A549 (cell line): Measurements from ENCODE around the gene NAP1L4. TPM values are rescaled to one million over a fixed set of nuclear protein-coding genes. Genes with fewer than 3 reads are reported as not detected.

ENCODE experiments used
- ATAC-seq, 2 experiments: fragments of 200-7000 bp in 1 of 2; fragments of >200 bp in 1 of 2; cut with Nextera tagmentation in 1 of 2; cut with Tn5 transposase in 1 of 2; 3 replicates each; pipeline versions ENCODE4 v1.8.0 to v1.9.1; 2018 to 2020; ENCODE audit warnings: mild to moderate bottlenecking in 1 of 2, moderate library complexity in 1 of 2
- CTCF ChIA-PET: fragments of 300-600 bp; sonication (Branson Sonifier 250); formaldehyde crosslinking; extraction: SDS; loops from one replicate; lab custom pipeline; 2021; ENCODE audit warnings: antibody characterized with exemption, inconsistent platforms; lab: Yijun Ruan, JAX
- POLR2A ChIA-PET: fragments of 350-600 bp; formaldehyde crosslinking; extraction: SDS; loops from one replicate; lab custom pipeline; 2021; ENCODE audit warnings: antibody characterized with exemption, inconsistent platforms; lab: Yijun Ruan, JAX
- DNase-seq, 2 experiments: peaks; one replicate each; pipeline versions ENCODE4 v3.0.0 to v3.0.0-alpha.2; 2011 to 2016; ENCODE audit warnings: low read depth in 1 of 2, low spot score in 1 of 2
- FAIRE-seq: peaks from 2 replicates; lab custom pipeline; 2011; peaks lifted over from hg19 to GRCh38; lab: Jason Lieb, UNC
- H3K27ac ChIP-seq, 2 experiments: fragments of >200 bp; sonication (Bioruptor Twin); formaldehyde crosslinking; 3 replicates each; pipeline ENCODE4 v1.5.1; 2016 to 2017
- H3K4me1 ChIP-seq: fragments of >200 bp; sonication (Bioruptor Twin); formaldehyde crosslinking; 3 replicates; pipeline ENCODE4 v1.6.1; 2016
- H3K4me2 ChIP-seq: fragments of >200 bp; sonication (Bioruptor Twin); formaldehyde crosslinking; 3 replicates; pipeline ENCODE4 v1.6.1; 2016
- H3K4me3 ChIP-seq: fragments of >200 bp; sonication (Bioruptor Twin); formaldehyde crosslinking; 3 replicates; pipeline ENCODE4 v1.5.1; 2016
- H3K9me3 ChIP-seq: fragments of >200 bp; sonication (Bioruptor Twin); formaldehyde crosslinking; 3 replicates; pipeline ENCODE4 v1.6.1; 2016
- CBX2 ChIP-seq: fragments of 200-600 bp; sonication (generic); IDR thresholded peaks from 2 replicates; pipeline ENCODE4 v1.6.1; 2016; ENCODE audit warnings: low read depth, mild to moderate bottlenecking, borderline replicate concordance
- CBX8 ChIP-seq: fragments of 200-600 bp; sonication (generic); IDR thresholded peaks from 2 replicates; pipeline ENCODE4 v1.6.1; 2016
- CEBPB ChIP-seq, 2 experiments: fragments of >200 bp in 1 of 2; sonication (Bioruptor Twin) in 1 of 2; formaldehyde crosslinking in 1 of 2; IDR thresholded peaks; 2 replicates each; pipeline ENCODE4 v1.6.1; 2012 to 2016
- EHF ChIP-seq: fragments of 250-450 bp; sonication (Bioruptor Pico); IDR thresholded peaks from 2 replicates; pipeline ENCODE4 v1.5.0; 2020; ENCODE audit warnings: mild to moderate bottlenecking
- EHMT2 ChIP-seq: fragments of 200-600 bp; sonication (generic); IDR thresholded peaks from 2 replicates; pipeline ENCODE4 v1.6.1; 2016; ENCODE audit warnings: antibody characterized with exemption, low read depth, mild to moderate bottlenecking, moderate library complexity
- ESRRA ChIP-seq: fragments of 150-350 bp; IDR thresholded peaks from 2 replicates; pipeline ENCODE4 v1.6.1; 2014; ENCODE audit warnings: mild to moderate bottlenecking, low read length, borderline replicate concordance
- FOSL2 ChIP-seq, 2 experiments: fragments of 450-650 bp in 1 of 2; fragments of >200 bp in 1 of 2; sonication (Bioruptor Twin) in 1 of 2; formaldehyde crosslinking; IDR thresholded peaks; 2 replicates each; pipeline versions ENCODE4 v1.5.0 to v1.6.1; 2016 to 2020; ENCODE audit warnings: mild to moderate bottlenecking in 1 of 2, moderate library complexity in 1 of 2
- GATA3 ChIP-seq: IDR thresholded peaks from 2 replicates; pipeline ENCODE4 v1.6.1; 2012; ENCODE audit warnings: borderline replicate concordance
- HEYL ChIP-seq: fragments of 250-450 bp; sonication (Bioruptor Pico); IDR thresholded peaks from 2 replicates; pipeline ENCODE4 v1.8.0; 2021; ENCODE audit warnings: mild to moderate bottlenecking, moderate library complexity
- HOXA7 ChIP-seq: fragments of 250-450 bp; sonication (Bioruptor Pico); IDR thresholded peaks from 2 replicates; pipeline ENCODE4 v1.5.0; 2020; ENCODE audit warnings: mild to moderate bottlenecking, moderate library complexity
- HOXB13 ChIP-seq: fragments of 250-450 bp; sonication (Bioruptor Pico); IDR thresholded peaks from 2 replicates; pipeline ENCODE4 v1.5.0; 2020; ENCODE audit warnings: low read depth, mild to moderate bottlenecking, moderate library complexity
- KDM1A ChIP-seq: fragments of 200-600 bp; sonication (generic); IDR thresholded peaks from 2 replicates; pipeline ENCODE4 v1.6.1; 2016; ENCODE audit warnings: low read depth, mild to moderate bottlenecking
- KDM5A ChIP-seq: fragments of 200-600 bp; sonication (generic); IDR thresholded peaks from 2 replicates; pipeline ENCODE4 v1.6.1; 2016; ENCODE audit warnings: antibody characterized with exemption, mild to moderate bottlenecking
- MAFK ChIP-seq: fragments of 450-650 bp; IDR thresholded peaks from 2 replicates; pipeline ENCODE4 v1.6.1; 2014; ENCODE audit not compliant: partially characterized antibody
- MYC ChIP-seq: IDR thresholded peaks from 2 replicates; pipeline ENCODE4 v1.6.1; 2012; ENCODE audit warnings: mild to moderate bottlenecking, inconsistent platforms, low read length, improper control_type of control experiment, borderline replicate concordance
- NR3C1 ChIP-seq: fragments of >200 bp; sonication (Bioruptor Twin); formaldehyde crosslinking; IDR thresholded peaks from 3 replicates; pipeline ENCODE4 v1.6.1; 2017
- RCOR1 ChIP-seq: fragments of 150-350 bp; IDR thresholded peaks from 2 replicates; pipeline ENCODE4 v1.6.1; 2014; ENCODE audit warnings: antibody characterized with exemption, low read length, low read depth
- SMC3 ChIP-seq: fragments of >200 bp; sonication (Bioruptor Twin); formaldehyde crosslinking; IDR thresholded peaks from 3 replicates; pipeline ENCODE4 v1.6.1; 2018; ENCODE audit warnings: inconsistent platforms
- SREBF2 ChIP-seq: fragments of 450-650 bp; IDR thresholded peaks from 2 replicates; pipeline ENCODE4 v1.6.1; 2014; ENCODE audit warnings: mild to moderate bottlenecking, moderate library complexity
- TP53 ChIP-seq: fragments of 250-450 bp; sonication (Bioruptor Pico); IDR thresholded peaks from 2 replicates; pipeline ENCODE4 v1.5.0; 2021; ENCODE audit warnings: mild to moderate bottlenecking, moderate library complexity
- ZC3H11A ChIP-seq: fragments of 450-650 bp; IDR thresholded peaks from 2 replicates; pipeline ENCODE4 v1.6.1; 2014; ENCODE audit warnings: antibody characterized with exemption, mild to moderate bottlenecking
- ZFP36 ChIP-seq: fragments of 450-650 bp; IDR thresholded peaks from 2 replicates; pipeline ENCODE4 v1.6.1; 2014; ENCODE audit warnings: borderline replicate concordance; ENCODE audit not compliant: partially characterized antibody
- ZNF302 ChIP-seq: fragments of 250-450 bp; sonication (Bioruptor Pico); IDR thresholded peaks from 2 replicates; pipeline ENCODE4 v1.9.0; 2021; ENCODE audit warnings: inconsistent platforms, mild to moderate bottlenecking, moderate library complexity
- WGBS: methylation state at CpG from one replicate; pipeline ENCODE4 v1.1.6; 2017; ENCODE audit errors: missing lambda C conversion rate; 5-methylcytosine and 5-hydroxymethylcytosine counted together
- polyA plus RNA-seq, 4 experiments: library from polyadenylated mRNA; depleted of rRNA in 3 of 4; stranded (reverse); fragments of >200 nt; fragmentation: RNase III in 1 of 4; extraction: RNeasy Plus Mini Kit Qiagen cat#74134 plus additional on column Dnase treatment in 1 of 4; gene quantifications; 2 replicates in 3 of 4; 3 replicates in 1 of 4; pipeline ENCODE4 v1.2.3, GENCODE V29; 2011 to 2017
- TF ChIP-seq, protein P1 (sequence below): IDR thresholded peaks from 2 replicates; pipeline ENCODE4 v1.6.1; 2012; ENCODE audit warnings: low read depth, borderline replicate concordance
- TF ChIP-seq, protein P2 (sequence below): fragments of 250-450 bp; sonication (Bioruptor Pico); IDR thresholded peaks from 2 replicates; pipeline ENCODE4 v1.5.0; 2021; ENCODE audit warnings: mild to moderate bottlenecking, moderate library complexity, borderline replicate concordance
- TF ChIP-seq, protein P3 (sequence below): fragments of 250-450 bp; sonication (Bioruptor Pico); IDR thresholded peaks from 2 replicates; pipeline ENCODE4 v1.5.0; 2020; ENCODE audit warnings: low read depth, mild to moderate bottlenecking, moderate library complexity

The NAP1L4 gene
- polyA plus RNA-seq, 2 of the 4 experiments (the other 2 are of a cell fraction), result 132 to 148 TPM

DNA sequence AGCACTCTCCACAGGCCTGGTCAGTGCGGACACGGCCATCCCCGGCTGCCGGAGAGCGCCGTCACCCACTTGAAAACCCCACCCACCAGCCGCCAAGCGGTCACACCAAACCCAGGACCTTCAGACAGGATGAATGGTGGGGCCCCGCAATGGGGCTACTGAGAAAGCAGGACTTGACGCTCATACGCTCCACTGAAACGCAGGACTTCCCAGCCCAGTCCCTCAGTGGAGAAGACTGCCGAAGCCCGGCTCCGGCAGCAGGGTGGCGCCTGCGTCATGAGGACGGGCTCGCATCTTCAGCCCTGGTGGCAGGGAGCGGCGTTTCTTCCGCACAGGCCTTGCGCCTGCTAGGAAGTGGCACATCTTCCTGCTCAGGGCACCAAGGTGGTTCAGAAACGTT is 47.6 kb downstream of the NAP1L4 start (continued):
- no peak for TF ChIP-seq GATA3

GRCh38 chr11:2943711-2944118 is 48.4 kb downstream of the NAP1L4 start:
- DNase-seq (no peak), FAIRE-seq (no peak), ATAC-seq (no peak)
- no peak overlapping the region for H3K4me2 ChIP-seq
- TF ChIP-seq, protein P1, sequence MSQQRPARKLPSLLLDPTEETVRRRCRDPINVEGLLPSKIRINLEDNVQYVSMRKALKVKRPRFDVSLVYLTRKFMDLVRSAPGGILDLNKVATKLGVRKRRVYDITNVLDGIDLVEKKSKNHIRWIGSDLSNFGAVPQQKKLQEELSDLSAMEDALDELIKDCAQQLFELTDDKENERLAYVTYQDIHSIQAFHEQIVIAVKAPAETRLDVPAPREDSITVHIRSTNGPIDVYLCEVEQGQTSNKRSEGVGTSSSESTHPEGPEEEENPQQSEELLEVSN, result no peak
- TF ChIP-seq HOXA7 (CRISPR knock-in tag), result no peak
- TF ChIP-seq MAFK, result no peak
- no peak for TF ChIP-seq SREBF2
- TF ChIP-seq, protein P2, sequence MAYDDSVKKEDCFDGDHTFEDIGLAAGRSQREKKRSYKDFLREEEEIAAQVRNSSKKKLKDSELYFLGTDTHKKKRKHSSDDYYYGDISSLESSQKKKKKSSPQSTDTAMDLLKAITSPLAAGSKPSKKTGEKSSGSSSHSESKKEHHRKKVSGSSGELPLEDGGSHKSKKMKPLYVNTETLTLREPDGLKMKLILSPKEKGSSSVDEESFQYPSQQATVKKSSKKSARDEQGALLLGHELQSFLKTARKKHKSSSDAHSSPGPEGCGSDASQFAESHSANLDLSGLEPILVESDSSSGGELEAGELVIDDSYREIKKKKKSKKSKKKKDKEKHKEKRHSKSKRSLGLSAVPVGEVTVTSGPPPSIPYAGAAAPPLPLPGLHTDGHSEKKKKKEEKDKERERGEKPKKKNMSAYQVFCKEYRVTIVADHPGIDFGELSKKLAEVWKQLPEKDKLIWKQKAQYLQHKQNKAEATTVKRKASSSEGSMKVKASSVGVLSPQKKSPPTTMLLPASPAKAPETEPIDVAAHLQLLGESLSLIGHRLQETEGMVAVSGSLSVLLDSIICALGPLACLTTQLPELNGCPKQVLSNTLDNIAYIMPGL (CRISPR knock-in tag), result no peak
- peaks cover 23% of the 10 kb centered on the region for H3K4me1 ChIP-seq
- no peak overlapping the region for H3K4me3 ChIP-seq
- ChIA-PET CTCF (interaction anchor here (0.6 to 7.6 kb wide), 5 partner anchors 9 to 148 kb away, joined by 3 to 74 read pairs (median 6); partner anchors contain the start of gene PHLDA2), POLR2A (interaction anchor here (1.3 to 1.4 kb wide), 2 partner anchors 10 to 14 kb away, joined by 3 read pairs; partner anchors contain the start of gene PHLDA2)
- WGBS, result 67% methylated on average over 12 of the region's 12 CpGs
- H3K27ac ChIP-seq, result no peak overlapping the region
- peaks cover 8% of the 10 kb centered on the region for H3K9me3 ChIP-seq

- CTCF ChIA-PET, result interaction anchor here (0.6 to 7.6 kb wide), 6 partner anchors 10 to 149 kb away, joined by 3 to 74 read pairs (median 4); partner anchors contain the start of gene PHLDA2
- 90% methylated on average over 13 of the region's 15 CpGs for WGBS
- POLR2A ChIA-PET, result interaction anchor here (1.3 to 2.8 kb wide), 3 partner anchors 10 to 14 kb away, joined by 3 to 16 read pairs (median 3); partner anchors contain the start of gene PHLDA2
- no peak overlapping the region for H3K4me3 ChIP-seq
- DNase-seq (no peak), FAIRE-seq (no peak), ATAC-seq (no peak)
- H3K4me2 ChIP-seq, result no peak overlapping the region
- peaks cover 23% of the 10 kb centered on the region for H3K4me1 ChIP-seq
- H3K9me3 ChIP-seq, result peaks cover 13% of the 10 kb centered on the region
- H3K27ac ChIP-seq, result peak overlapping the region in 1 of 2 experiments; percentile 21; a peak in 1 of 6 replicates
- TF ChIP-seq, protein P3, sequence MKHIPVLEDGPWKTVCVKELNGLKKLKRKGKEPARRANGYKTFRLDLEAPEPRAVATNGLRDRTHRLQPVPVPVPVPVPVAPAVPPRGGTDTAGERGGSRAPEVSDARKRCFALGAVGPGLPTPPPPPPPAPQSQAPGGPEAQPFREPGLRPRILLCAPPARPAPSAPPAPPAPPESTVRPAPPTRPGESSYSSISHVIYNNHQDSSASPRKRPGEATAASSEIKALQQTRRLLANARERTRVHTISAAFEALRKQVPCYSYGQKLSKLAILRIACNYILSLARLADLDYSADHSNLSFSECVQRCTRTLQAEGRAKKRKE (CRISPR knock-in tag), result no peak
- no peak for TF ChIP-seq MAFK
- TF ChIP-seq ZNF302 (CRISPR knock-in tag), result no peak
- no peak for TF ChIP-seq ZC3H11A
- no peak for TF ChIP-seq EHMT2
- no peak for TF ChIP-seq MYC
- no peak for TF ChIP-seq CBX8
These were observed 49.0 kb downstream of the NAP1L4 start for GRCh38 chr11:2942872-2943710.

DNA sequence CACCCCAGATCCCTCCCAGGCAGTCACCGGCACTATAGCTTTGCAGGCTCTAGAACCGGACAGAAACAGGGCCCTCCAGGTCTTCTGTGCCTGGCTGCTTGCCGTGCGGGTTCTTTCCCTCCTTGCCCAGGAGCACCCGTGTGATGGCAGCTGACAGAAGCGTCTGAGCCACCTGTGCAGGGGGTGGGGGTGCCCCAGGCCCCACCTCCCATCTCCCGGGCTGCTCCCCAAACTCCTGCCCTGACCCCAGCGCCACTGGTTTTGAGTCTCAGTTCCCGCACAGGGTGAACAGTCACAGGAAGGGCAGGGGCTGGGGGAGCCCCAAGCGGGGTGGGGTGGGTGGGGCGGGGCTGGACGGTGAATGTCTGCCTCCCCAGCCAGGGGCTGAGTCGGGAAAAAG is 49.7 kb downstream of the NAP1L4 start:
- POLR2A ChIA-PET, result interaction anchor here (1.3 to 2.8 kb wide), 2 partner anchors 9 to 13 kb away, joined by 3 to 16 read pairs; partner anchors contain the start of gene PHLDA2
- Histone ChIP-seq H3K4me1 (peaks cover 23% of the 10 kb centered on the region), H3K4me2 (no peak overlapping the region), H3K4me3 (no peak overlapping the region), H3K9me3 (peaks cover 19% of the 10 kb centered on the region), H3K27ac (peak overlapping the region in 1 of 2 experiments; percentile 21; a peak in 1 of 6 replicates)
- CTCF ChIA-PET, result interaction anchor here (0.6 to 7.6 kb wide), 6 partner anchors 10 to 149 kb away, joined by 3 to 74 read pairs (median 5); partner anchors contain the start of gene PHLDA2
- FAIRE-seq, result no peak
- ATAC-seq, result no peak
- DNase-seq, result no peak
- WGBS, result 79% methylated on average over 5 of the region's 13 CpGs
- no peak for TF ChIP-seq KDM1A
- no peak for TF ChIP-seq CEBPB (IDR thresholded peaks at IDR 0.05)
- TF ChIP-seq, protein P3 (CRISPR knock-in tag), result no peak
- no peak for TF ChIP-seq FOSL2 (IDR thresholded peaks at IDR 0.05)
- no peak for TF ChIP-seq FOSL2 (CRISPR knock-in tag; IDR thresholded peaks at IDR 0.05)
- no peak for TF ChIP-seq ESRRA
- TF ChIP-seq SMC3, result no peak
- no peak for TF ChIP-seq ZFP36
- no peak for TF ChIP-seq ZC3H11A
- TF ChIP-seq EHF (CRISPR knock-in tag), result no peak
- TF ChIP-seq HOXB13, result no peak
- no peak for TF ChIP-seq TP53 (CRISPR knock-in tag)
- no peak for TF ChIP-seq NR3C1
- TF ChIP-seq KDM5A, result no peak
- no peak for TF ChIP-seq RCOR1
- no peak for TF ChIP-seq MYC
- no peak for TF ChIP-seq HEYL (CRISPR knock-in tag)
- TF ChIP-seq CBX2, result no peak
